ENCODE results near the gene NLRC3. TPM values are rescaled to one million over a fixed set of nuclear protein-coding genes. Genes with fewer than 3 reads are reported as not detected.

Gene NLRC3
- total RNA-seq, 1 donor from 2014 or later: 3.2 TPM

- no peak for TF ChIP-seq CTCF (IDR thresholded peaks at IDR 0.05; ENCODE audit: unreplicated experiment)
- no peak overlapping the region for H3K4me3 Mint-ChIP-seq (ENCODE audit: unreplicated experiment)
- H3K36me3 Mint-ChIP-seq (ENCODE audit: low read depth, unreplicated experiment): peaks cover 5% of the 10 kb centered on the region
- no peak for DNase-seq (ENCODE audit: low spot score)
- H3K27ac Mint-ChIP-seq (ENCODE audit: unreplicated experiment): no peak overlapping the region
- H3K27me3 Mint-ChIP-seq (ENCODE audit: unreplicated experiment): no peaks in the 10 kb centered on the region
- peaks cover 5% of the 10 kb centered on the region for H3K4me1 Mint-ChIP-seq (ENCODE audit: unreplicated experiment)
- no peaks in the 10 kb centered on the region for H3K9me3 Mint-ChIP-seq (ENCODE audit: unreplicated experiment)
Measured at GRCh38 chr16:3618769-3619141, 41.6 kb upstream of the NLRC3 start.

- H3K27ac Mint-ChIP-seq (ENCODE audit: unreplicated experiment): peak overlapping the region; percentile 99
- no peak for TF ChIP-seq CTCF (IDR thresholded peaks at IDR 0.05; ENCODE audit: unreplicated experiment)
- H3K4me3 Mint-ChIP-seq (ENCODE audit: unreplicated experiment): peak overlapping the region; percentile 99
- peaks cover 21% of the 10 kb centered on the region for H3K36me3 Mint-ChIP-seq (ENCODE audit: low read depth, unreplicated experiment)
- DNase-seq (ENCODE audit: low spot score): no peak
- peaks cover 6% of the 10 kb centered on the region for H3K27me3 Mint-ChIP-seq (ENCODE audit: unreplicated experiment)
- peaks cover 36% of the 10 kb centered on the region for H3K4me1 Mint-ChIP-seq (ENCODE audit: unreplicated experiment)
- H3K9me3 Mint-ChIP-seq (ENCODE audit: unreplicated experiment): no peaks in the 10 kb centered on the region
Measured at GRCh38 chr16:3612510-3613466, 35.6 kb upstream of the NLRC3 start.

GRCh38 chr16:3611146-3611975 lies 34.2 kb upstream of the NLRC3 start, which contains the start of gene SLX4:
Gene SLX4 (minus strand): TSS chr16:3611606. CDS start chr16:3608964, 2,642 bp downstream.
- peak within 1 kb of the TSS; percentile 99 for H3K27ac Mint-ChIP-seq (ENCODE audit: unreplicated experiment)
- H3K4me3 Mint-ChIP-seq (ENCODE audit: unreplicated experiment): peak within 1 kb of the TSS; percentile 99
- no peaks in the 10 kb centered on the region for H3K9me3 Mint-ChIP-seq (ENCODE audit: unreplicated experiment)
- TF ChIP-seq CTCF (IDR thresholded peaks at IDR 0.05; ENCODE audit: unreplicated experiment): no peak
- peak; percentile 94 for DNase-seq (ENCODE audit: low spot score)
- peaks cover 20% of the 10 kb centered on the region for H3K36me3 Mint-ChIP-seq (ENCODE audit: low read depth, unreplicated experiment)
- H3K4me1 Mint-ChIP-seq (ENCODE audit: unreplicated experiment): peaks cover 36% of the 10 kb centered on the region
- H3K27me3 Mint-ChIP-seq (ENCODE audit: unreplicated experiment): peaks cover 6% of the 10 kb centered on the region

GRCh38 chr16:3610698-3611145 lies 33.5 kb upstream of the NLRC3 start:
- peak overlapping the region; percentile 89 for H3K27ac Mint-ChIP-seq (ENCODE audit: unreplicated experiment)
- TF ChIP-seq CTCF (IDR thresholded peaks at IDR 0.05; ENCODE audit: unreplicated experiment): no peak

More at GRCh38 chr16:3610698-3611145, 33.5 kb upstream of the NLRC3 start:
- Mint-ChIP-seq H3K4me3 (ENCODE audit: unreplicated experiment) (peak overlapping the region; percentile 94), H3K9me3 (ENCODE audit: unreplicated experiment) (no peaks in the 10 kb centered on the region), H3K36me3 (ENCODE audit: low read depth, unreplicated experiment) (peaks cover 20% of the 10 kb centered on the region), H3K27me3 (ENCODE audit: unreplicated experiment) (peaks cover 6% of the 10 kb centered on the region), H3K4me1 (ENCODE audit: unreplicated experiment) (peaks cover 36% of the 10 kb centered on the region)
- no peak for DNase-seq (ENCODE audit: low spot score)

All from endothelial cell (in vitro differentiated cells).